GM13977 (cell line): ENCODE measurements around the gene GATA3.
"Not testable (repeated sequence)": the region's sequence is repeated elsewhere in the genome, so short reads cannot be mapped to it uniquely, and the experiment has no call there.

Experiments
- DNase-seq: peaks from one replicate; pipeline ENCODE4 v3.0.0; 2012; ENCODE audit warnings: low spot score
- CTCF ChIP-seq: IDR thresholded peaks from 2 replicates; pipeline ENCODE4 v1.5.1; 2012; ENCODE audit warnings: mild to moderate bottlenecking, control low read depth; ENCODE audit not compliant: insufficient read depth; ENCODE audit errors: extremely low read depth, missing control alignments
- in situ Hi-C: fragments of 300-500 bp; cut with MboI; formaldehyde crosslinking; loops from one replicate; pipeline ENCODE4 v1.12.0; 2022; ENCODE audit warnings: low sequenced_read_pairs, low pct_unique_long_range_greater_than_20kb, mixed read lengths, inconsistent platforms; ENCODE audit not compliant: unreplicated experiment

Gene GATA3

DNA sequence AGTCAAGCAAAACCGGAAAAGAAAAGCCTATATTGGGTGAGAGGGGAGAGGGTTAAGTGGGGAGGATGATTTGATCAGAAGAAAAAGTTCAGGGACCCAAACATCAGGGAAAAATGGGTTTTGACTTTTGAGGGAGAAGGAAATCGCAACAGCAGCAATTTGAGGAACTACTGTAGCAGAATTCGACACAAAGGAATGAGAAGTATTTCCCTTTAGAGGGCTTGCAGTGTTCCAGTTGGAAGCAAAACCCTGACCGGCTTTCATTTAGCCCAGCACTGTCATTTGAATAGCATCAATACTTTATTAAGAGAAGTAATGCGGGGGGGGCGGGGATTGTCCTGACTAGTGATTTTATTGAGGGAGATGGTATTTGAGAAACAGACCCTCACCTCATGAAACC lies 37.2 kb upstream of the GATA3 start:
- DNase-seq = no peak
- TF ChIP-seq CTCF = no peak
- in situ Hi-C loops = no loop called here

- no peak for DNase-seq
- TF ChIP-seq CTCF = no peak
- in situ Hi-C loops = no loop called here
Measured at GRCh38 chr10:8023321-8023720, 31.2 kb upstream of the GATA3 start.

DNA sequence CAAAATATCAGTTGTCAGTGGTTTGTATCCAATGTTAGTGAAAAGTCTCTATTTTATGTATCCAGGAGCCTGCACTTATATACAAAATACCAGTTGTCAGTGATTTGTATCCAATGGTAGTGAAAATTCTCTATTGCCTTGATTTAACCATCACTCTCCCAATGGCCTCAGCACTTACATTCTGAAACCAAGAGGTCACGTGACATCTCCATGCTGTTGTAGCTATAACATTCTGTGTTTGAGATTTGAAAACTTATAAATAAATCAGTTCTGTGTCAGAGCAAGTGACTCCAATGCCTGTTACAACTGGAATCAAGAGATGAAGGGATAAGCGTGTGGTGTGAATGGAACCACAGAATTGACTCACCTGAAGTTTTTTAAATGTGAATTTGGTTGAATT lies 30.6 kb upstream of the GATA3 start:
- no peak for DNase-seq
- no peak for TF ChIP-seq CTCF
- in situ Hi-C loops = no loop called here

- no peak for DNase-seq
- in situ Hi-C loops = loop anchor here (25.0 kb wide), 2 partner anchors 436 to 1186 kb away; no protein-coding TSS in a partner anchor
- no peak for TF ChIP-seq CTCF
Measured at GRCh38 chr10:8026349-8027259, 27.9 kb upstream of the GATA3 start.

DNA sequence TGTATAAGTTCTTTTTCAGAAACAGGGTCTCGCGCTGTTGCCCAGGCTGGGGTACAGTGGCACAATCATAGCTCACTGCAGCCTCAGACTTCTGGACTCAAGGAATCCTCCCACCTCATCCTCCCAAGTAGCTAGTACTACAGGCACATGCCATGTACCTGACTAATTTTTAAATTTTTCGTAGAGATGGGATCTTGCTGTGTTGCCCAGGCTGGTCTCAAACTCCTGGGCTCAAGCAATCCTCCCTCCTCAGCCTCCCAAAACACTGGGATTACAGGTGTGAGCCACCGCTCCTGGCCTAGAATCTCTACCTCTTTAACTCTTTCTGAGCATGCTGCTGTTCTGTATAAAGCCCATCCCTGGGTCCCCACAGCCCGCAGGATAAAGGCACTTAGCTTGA lies 23.3 kb upstream of the GATA3 start:
- DNase-seq = not testable (repeated sequence)
- in situ Hi-C loops = loop anchor here (25.0 kb wide), 2 partner anchors 431 to 1181 kb away; no protein-coding TSS in a partner anchor

GRCh38 chr10:8032558-8032957 lies 21.9 kb upstream of the GATA3 start:
- no peak for TF ChIP-seq CTCF
- in situ Hi-C loops = loop anchor here (25.0 kb wide), 2 partner anchors 430 to 1180 kb away; no protein-coding TSS in a partner anchor
- no peak for DNase-seq

- DNase-seq = no peak
- in situ Hi-C loops = loop anchor here (25.0 kb wide), 2 partner anchors 428 to 1178 kb away; no protein-coding TSS in a partner anchor
- TF ChIP-seq CTCF = no peak
Measured at GRCh38 chr10:8033812-8034465, 20.5 kb upstream of the GATA3 start.
